SU-DHL-6 (cell line): Measurements from ENCODE around the gene DNMT3A.

Experiments used
- EZH2phosphoT487 ChIP-seq: fragments of 200-600 bp; sonication (generic), shearing (Covaris generic); conservative IDR thresholded peaks from 2 replicates; pipeline ENCODE4 v1.6.1; 2018; ENCODE audit warnings: mild to moderate bottlenecking, antibody characterized with exemption, low read length, moderate library complexity, mixed read lengths
- TF ChIP-seq, protein P1 (sequence below): fragments of 200-600 bp; sonication (generic); IDR thresholded peaks from one replicate; pipeline ENCODE4 v1.5.1; 2017; ENCODE audit warnings: antibody characterized with exemption, mild to moderate bottlenecking, low read length, moderate library complexity; ENCODE audit not compliant: insufficient read depth, poor library complexity, severe bottlenecking

DNA sequence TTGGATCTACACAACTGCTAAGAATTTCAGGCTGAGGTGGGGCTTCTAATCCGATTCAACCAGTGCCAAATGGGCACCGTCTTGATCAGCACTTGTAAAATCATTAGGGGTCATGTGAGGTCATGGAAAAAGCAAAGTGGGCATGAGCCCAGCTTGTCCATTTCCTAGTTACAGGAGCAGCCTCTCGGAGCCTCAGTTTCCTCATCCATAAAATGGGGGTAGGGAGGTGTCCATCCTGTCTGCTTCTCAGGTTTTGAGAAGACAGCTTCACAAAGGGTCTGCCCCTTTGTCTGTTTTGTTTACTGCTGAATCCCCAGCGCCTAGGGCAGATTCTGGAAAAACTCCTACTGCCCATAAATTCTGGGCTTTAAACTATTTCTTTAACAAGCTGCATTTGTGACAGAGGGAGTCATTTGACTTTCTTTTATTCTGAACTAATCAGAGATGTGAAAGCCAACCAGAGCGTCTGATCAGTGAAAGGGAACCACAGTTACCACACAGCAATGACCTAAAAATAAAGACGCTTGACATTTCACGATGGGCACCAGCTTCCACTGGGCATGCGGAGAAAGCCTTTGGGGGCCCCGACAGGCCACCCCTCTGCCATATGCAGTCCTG is 38.9 kb downstream of the DNMT3A start:
- TF ChIP-seq, protein P1, sequence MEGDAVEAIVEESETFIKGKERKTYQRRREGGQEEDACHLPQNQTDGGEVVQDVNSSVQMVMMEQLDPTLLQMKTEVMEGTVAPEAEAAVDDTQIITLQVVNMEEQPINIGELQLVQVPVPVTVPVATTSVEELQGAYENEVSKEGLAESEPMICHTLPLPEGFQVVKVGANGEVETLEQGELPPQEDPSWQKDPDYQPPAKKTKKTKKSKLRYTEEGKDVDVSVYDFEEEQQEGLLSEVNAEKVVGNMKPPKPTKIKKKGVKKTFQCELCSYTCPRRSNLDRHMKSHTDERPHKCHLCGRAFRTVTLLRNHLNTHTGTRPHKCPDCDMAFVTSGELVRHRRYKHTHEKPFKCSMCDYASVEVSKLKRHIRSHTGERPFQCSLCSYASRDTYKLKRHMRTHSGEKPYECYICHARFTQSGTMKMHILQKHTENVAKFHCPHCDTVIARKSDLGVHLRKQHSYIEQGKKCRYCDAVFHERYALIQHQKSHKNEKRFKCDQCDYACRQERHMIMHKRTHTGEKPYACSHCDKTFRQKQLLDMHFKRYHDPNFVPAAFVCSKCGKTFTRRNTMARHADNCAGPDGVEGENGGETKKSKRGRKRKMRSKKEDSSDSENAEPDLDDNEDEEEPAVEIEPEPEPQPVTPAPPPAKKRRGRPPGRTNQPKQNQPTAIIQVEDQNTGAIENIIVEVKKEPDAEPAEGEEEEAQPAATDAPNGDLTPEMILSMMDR, result no peak
- no peak for TF ChIP-seq EZH2phosphoT487
